DND-41 (cell line): Measurements from ENCODE around the gene EGFL6.
"Not testable (repeated sequence)": the region's sequence is repeated elsewhere in the genome, so short reads cannot be mapped to it uniquely, and the experiment has no call there.

Experiments
- ATAC-seq: fragments of 200-7000 bp; cut with Tn5 transposase; 3 replicates; pipeline ENCODE4 v1.9.1; 2021; ENCODE audit warnings: low read depth; ENCODE audit not compliant: insufficient read depth
- DNase-seq: peaks from one replicate; pipeline ENCODE4 v3.0.0-alpha.2; 2020
- H2AFZ ChIP-seq: 2 replicates; pipeline ENCODE4 v1.6.0; 2012; ENCODE audit warnings: low read depth, low read length
- H3K27ac ChIP-seq: 2 replicates; pipeline ENCODE4 v1.5.1; 2012; ENCODE audit warnings: low read length, inconsistent platforms
- H3K27me3 ChIP-seq: fragments of 200-600 bp; sonication (generic); 2 replicates; pipeline ENCODE4 v1.6.0; 2012; ENCODE audit warnings: low read length, mild to moderate bottlenecking, inconsistent platforms; ENCODE audit not compliant: insufficient read depth, poor library complexity
- H3K36me3 ChIP-seq: 2 replicates; pipeline ENCODE4 v1.5.1; 2012; ENCODE audit warnings: low read length, inconsistent platforms; ENCODE audit not compliant: insufficient read depth
- H3K4me1 ChIP-seq: 2 replicates; pipeline ENCODE4 v1.5.1; 2012; ENCODE audit warnings: mild to moderate bottlenecking, low read length; ENCODE audit not compliant: insufficient read depth
- H3K4me2 ChIP-seq: 2 replicates; pipeline ENCODE4 v1.6.0; 2012; ENCODE audit warnings: mild to moderate bottlenecking, moderate library complexity, low read length, inconsistent platforms; ENCODE audit not compliant: insufficient read depth
- H3K4me3 ChIP-seq, 2 experiments: fragments of 200-600 bp in 1 of 2; shearing (Covaris generic) in 1 of 2; 2 replicates each; pipeline ENCODE4 v1.5.1; 2012 to 2016; ENCODE audit warnings: inconsistent platforms in 2 of 2, low read length in 2 of 2, mild to moderate bottlenecking in 2 of 2, low read depth in 1 of 2, moderate library complexity in 1 of 2
- H3K79me2 ChIP-seq: 2 replicates; pipeline ENCODE4 v1.6.0; 2012; ENCODE audit warnings: low read length, inconsistent platforms; ENCODE audit not compliant: insufficient read depth
- H3K9ac ChIP-seq: 2 replicates; pipeline ENCODE4 v1.6.0; 2012; ENCODE audit warnings: low read depth, mild to moderate bottlenecking, inconsistent platforms, low read length, moderate library complexity
- H3K9me3 ChIP-seq: 2 replicates; pipeline ENCODE4 v1.5.1; 2012; ENCODE audit warnings: low read length, moderate library complexity, mild to moderate bottlenecking, inconsistent platforms; ENCODE audit not compliant: insufficient read depth, severe bottlenecking
- H4K20me1 ChIP-seq: 2 replicates; pipeline ENCODE4 v1.6.0; 2012; ENCODE audit warnings: low read length; ENCODE audit not compliant: insufficient read depth
- CTCF ChIP-seq: IDR thresholded peaks from 2 replicates; pipeline ENCODE4 v1.5.1; 2012; ENCODE audit warnings: borderline replicate concordance, low read length, moderate library complexity, mild to moderate bottlenecking; ENCODE audit not compliant: poor library complexity, severe bottlenecking; ENCODE audit errors: extremely low read depth
- EZH2 ChIP-seq: IDR thresholded peaks from 3 replicates; pipeline ENCODE4 v1.6.1; 2012; ENCODE audit warnings: borderline replicate concordance, low read depth, mild to moderate bottlenecking, moderate library complexity, low read length, inconsistent platforms; ENCODE audit not compliant: severe bottlenecking

The EGFL6 gene

DNA sequence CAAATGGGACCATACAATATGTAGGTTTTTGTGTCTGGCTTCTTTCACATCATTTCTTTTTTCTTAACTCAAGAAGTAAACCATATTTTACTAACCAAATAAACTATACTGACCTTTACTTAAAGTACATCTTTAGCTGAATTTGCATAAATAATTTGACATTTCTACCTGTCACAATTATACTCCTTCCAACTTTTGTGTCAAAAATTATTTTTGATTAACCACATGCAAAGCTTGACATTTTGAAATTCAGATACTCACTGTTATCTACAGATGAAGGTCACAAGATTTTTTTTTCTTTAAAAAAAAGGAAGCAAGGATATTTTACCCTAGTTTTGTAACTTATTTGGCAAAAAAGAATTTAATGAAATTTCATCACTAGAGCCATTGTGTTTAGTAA lies 107.5 kb downstream of the EGFL6 start:
- no peaks in the 10 kb centered on the region for H3K79me2 ChIP-seq
- no peaks in the 10 kb centered on the region for H3K27me3 ChIP-seq
- no peak for TF ChIP-seq CTCF
- no peak for TF ChIP-seq EZH2
- no peak overlapping the region for H3K4me2 ChIP-seq
- no peaks in the 10 kb centered on the region for H3K9me3 ChIP-seq
- DNase-seq (no peak), ATAC-seq (no peak)
- H2AFZ ChIP-seq, result no peak overlapping the region
- H3K4me1 ChIP-seq, result no peaks in the 10 kb centered on the region
- H3K9ac ChIP-seq, result no peak overlapping the region
- H4K20me1 ChIP-seq, result no peaks in the 10 kb centered on the region
- no peak overlapping the region for H3K4me3 ChIP-seq
- no peak overlapping the region for H3K27ac ChIP-seq
- H3K36me3 ChIP-seq, result no peaks in the 10 kb centered on the region

- H3K27ac ChIP-seq, H2AFZ ChIP-seq, H3K36me3 ChIP-seq, H3K9me3 ChIP-seq, ATAC-seq, H3K4me2 ChIP-seq, H3K9ac ChIP-seq, H3K79me2 ChIP-seq, H3K4me3 ChIP-seq, H3K27me3 ChIP-seq, DNase-seq, H3K4me1 ChIP-seq, H4K20me1 ChIP-seq: not testable (repeated sequence)
Measured at GRCh38 chrX:13679700-13680099, 110.3 kb downstream of the EGFL6 start.

DNA sequence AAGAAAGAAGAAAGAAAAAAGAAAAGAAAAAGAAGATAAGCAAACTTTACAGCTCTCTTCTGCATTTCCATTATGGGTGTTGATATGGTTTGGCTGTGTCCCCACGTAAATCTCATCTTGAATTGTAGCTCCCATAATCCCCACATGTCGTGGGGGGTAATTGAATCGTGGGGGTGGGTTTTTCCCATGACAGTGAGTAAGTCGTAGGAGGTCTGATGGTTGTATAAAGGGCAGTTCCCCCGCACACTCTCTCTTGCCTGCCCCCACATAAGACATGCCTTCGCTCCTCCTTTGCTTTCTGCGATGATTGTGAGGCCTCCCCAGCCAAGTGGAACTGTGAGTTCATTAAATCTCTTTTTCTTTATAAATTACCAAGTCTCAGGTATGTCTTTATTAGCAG lies 112.2 kb downstream of the EGFL6 start:
- Histone ChIP-seq H3K36me3 (no peaks in the 10 kb centered on the region), H3K79me2 (no peaks in the 10 kb centered on the region), H3K4me2 (no peak overlapping the region), H4K20me1 (no peaks in the 10 kb centered on the region), H2AFZ (no peak overlapping the region), H3K27ac (no peak overlapping the region), H3K4me3 (no peak overlapping the region), H3K9me3 (no peaks in the 10 kb centered on the region), H3K4me1 (no peaks in the 10 kb centered on the region), H3K9ac (no peak overlapping the region), H3K27me3 (no peaks in the 10 kb centered on the region)
- ATAC-seq (no peak), DNase-seq (no peak)
- no peak for TF ChIP-seq EZH2
- no peak for TF ChIP-seq CTCF
